22Rv1 (cell line): ENCODE data around the gene F10.

Experiments used
- ZFX ChIP-seq: fragments of 450-650 bp; IDR thresholded peaks from 2 replicates; pipeline ENCODE4 v1.6.1; 2017; ENCODE audit warnings: antibody characterized with exemption, borderline replicate concordance
- TF ChIP-seq, protein P1 (sequence below): fragments of 450-650 bp; IDR thresholded peaks from 2 replicates; pipeline ENCODE4 v1.5.1; 2017; ENCODE audit warnings: mild to moderate bottlenecking

DNA sequence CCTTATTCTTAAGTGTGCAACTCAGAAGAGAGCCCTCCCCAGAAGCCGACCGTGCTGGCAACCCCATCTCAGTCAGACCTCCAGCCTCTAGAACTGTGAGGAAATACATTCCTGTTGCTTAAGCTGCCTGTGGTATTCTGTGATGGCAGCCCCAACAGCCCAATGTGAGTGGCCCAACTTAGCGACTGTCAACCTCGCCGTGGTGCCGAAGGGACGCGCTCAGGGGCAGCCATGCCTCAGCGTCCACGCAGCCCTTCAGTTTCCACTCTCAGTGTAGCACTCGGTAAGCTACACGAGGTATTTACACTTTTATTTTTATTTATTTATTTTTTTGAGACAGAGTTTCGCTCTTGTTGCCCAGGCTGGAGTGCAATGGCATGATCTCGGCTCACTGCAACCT lies 54.2 kb downstream of the F10 start:
- TF ChIP-seq, protein P1, sequence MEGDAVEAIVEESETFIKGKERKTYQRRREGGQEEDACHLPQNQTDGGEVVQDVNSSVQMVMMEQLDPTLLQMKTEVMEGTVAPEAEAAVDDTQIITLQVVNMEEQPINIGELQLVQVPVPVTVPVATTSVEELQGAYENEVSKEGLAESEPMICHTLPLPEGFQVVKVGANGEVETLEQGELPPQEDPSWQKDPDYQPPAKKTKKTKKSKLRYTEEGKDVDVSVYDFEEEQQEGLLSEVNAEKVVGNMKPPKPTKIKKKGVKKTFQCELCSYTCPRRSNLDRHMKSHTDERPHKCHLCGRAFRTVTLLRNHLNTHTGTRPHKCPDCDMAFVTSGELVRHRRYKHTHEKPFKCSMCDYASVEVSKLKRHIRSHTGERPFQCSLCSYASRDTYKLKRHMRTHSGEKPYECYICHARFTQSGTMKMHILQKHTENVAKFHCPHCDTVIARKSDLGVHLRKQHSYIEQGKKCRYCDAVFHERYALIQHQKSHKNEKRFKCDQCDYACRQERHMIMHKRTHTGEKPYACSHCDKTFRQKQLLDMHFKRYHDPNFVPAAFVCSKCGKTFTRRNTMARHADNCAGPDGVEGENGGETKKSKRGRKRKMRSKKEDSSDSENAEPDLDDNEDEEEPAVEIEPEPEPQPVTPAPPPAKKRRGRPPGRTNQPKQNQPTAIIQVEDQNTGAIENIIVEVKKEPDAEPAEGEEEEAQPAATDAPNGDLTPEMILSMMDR, result no peak
- no peak for TF ChIP-seq ZFX
